ENCODE measurements around the gene HDHD3.

- TF ChIP-seq CTCF (IDR thresholded peaks at IDR 0.05; ENCODE audit: insufficient read depth, low read length, poor library complexity, severe bottlenecking) (no peak), EZH2phosphoT487 (conservative IDR thresholded peaks at IDR 0.05; ENCODE audit: low read length) (no peak)
These were observed 50.6 kb downstream of the HDHD3 start for GRCh38 chr9:113326230-113326629.

All from SU-DHL-6 (cell line).